ENCODE data around the gene COQ6.
"Not testable (repeated sequence)": the region's sequence is repeated elsewhere in the genome, so short reads cannot be mapped to it uniquely, and the experiment has no call there.

Gene COQ6

DNA sequence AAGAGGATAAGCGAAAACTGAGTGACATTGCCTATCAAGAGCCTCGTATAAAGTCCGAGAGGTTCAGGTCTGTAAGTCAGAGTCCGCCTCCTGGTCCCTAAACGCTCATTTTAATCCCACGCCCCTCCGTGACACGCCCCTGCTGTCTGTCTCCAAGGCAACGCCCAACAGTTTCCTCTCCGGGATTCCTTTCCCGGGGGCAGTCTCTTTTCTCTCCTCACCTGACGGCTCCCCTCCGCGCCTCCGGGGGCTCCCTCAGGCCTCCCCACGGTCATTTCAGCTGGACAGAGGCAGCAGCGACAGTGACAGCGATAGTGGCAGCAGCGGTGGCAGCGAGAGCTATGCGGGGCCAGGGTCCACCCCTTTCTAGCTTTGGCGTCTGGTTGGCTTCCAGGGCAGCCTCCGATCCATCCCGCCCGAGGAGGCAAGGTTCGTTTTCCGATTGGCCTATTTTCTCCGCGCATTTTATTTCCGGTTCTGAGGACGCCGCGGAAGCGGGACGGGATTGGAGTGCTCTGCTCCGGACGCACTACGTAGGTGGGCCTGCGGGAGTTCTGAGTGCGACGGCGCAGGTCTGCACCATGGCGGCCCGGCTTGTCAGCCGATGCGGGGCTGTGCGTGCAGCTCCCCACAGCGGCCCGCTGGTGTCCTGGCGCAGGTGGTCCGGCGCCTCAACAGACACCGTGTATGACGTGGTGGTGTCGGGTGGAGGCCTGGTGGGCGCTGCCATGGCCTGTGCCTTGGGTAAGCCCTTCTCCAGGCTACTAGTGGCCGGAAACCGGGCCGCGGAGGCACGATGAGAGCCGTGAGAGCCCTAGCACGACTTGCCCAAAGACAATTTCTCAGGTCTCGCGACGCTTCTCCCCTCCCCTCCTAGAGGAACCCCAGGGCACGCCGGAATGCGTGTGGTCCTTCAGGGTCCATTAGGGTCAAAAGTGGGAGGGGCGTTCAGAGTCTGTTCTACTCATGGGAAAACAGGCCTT lies at the start of gene COQ6, which contains the start of gene FAM161B:
Gene COQ6 (plus strand): TSS at position 551 of the 983 bp plus-strand sequence. CDS start 31 bp downstream, at position 582.
Gene FAM161B (minus strand): TSS at position 343 of the 983 bp plus-strand sequence. CDS start 68 bp downstream, at position 275.
- DNase-seq (ENCODE audit: extremely low spot score): peak; percentile 89
- CTCF ChIA-PET: interaction anchor here (0.7 to 1.3 kb wide), 6 partner anchors 8 to 52 kb away, joined by 3 to 5 read pairs (median 4); no protein-coding TSS in a partner anchor
- POLR2A ChIA-PET: interaction anchor here (0.7 kb wide), 1 partner anchor 9 kb away, joined by 3 read pairs; no protein-coding TSS in a partner anchor
- TF ChIP-seq, protein P1, sequence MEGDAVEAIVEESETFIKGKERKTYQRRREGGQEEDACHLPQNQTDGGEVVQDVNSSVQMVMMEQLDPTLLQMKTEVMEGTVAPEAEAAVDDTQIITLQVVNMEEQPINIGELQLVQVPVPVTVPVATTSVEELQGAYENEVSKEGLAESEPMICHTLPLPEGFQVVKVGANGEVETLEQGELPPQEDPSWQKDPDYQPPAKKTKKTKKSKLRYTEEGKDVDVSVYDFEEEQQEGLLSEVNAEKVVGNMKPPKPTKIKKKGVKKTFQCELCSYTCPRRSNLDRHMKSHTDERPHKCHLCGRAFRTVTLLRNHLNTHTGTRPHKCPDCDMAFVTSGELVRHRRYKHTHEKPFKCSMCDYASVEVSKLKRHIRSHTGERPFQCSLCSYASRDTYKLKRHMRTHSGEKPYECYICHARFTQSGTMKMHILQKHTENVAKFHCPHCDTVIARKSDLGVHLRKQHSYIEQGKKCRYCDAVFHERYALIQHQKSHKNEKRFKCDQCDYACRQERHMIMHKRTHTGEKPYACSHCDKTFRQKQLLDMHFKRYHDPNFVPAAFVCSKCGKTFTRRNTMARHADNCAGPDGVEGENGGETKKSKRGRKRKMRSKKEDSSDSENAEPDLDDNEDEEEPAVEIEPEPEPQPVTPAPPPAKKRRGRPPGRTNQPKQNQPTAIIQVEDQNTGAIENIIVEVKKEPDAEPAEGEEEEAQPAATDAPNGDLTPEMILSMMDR (IDR thresholded peaks at IDR 0.05; ENCODE audit: control extremely low read depth, extremely low read depth, low read depth, missing control alignments): peak; percentile 21

DNA sequence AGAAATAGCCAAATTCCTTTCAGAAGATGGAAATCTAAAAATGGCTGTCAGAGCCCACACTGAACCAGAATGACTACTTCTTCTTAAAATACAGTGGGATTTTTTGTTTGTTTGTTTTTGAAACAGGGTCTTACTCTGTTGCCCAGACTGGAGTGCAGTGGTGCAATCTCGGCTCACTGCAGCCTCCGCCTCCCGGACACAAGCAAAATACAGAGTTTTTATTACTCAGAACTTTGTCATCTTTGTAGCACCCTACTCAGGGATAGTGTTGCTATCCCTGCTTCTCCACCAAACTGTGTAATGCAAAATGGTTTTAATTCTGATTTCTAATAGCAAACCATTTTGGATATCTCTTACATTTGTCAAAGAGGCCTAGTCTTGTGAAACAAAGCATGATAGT lies 47.1 kb upstream of the COQ6 start:
- TF ChIP-seq, protein P1 (IDR thresholded peaks at IDR 0.05; ENCODE audit: control extremely low read depth, extremely low read depth, low read depth, missing control alignments): no peak
- no peak for DNase-seq (ENCODE audit: extremely low spot score)
- ChIA-PET CTCF (no interaction called here), POLR2A (no interaction called here)

DNA sequence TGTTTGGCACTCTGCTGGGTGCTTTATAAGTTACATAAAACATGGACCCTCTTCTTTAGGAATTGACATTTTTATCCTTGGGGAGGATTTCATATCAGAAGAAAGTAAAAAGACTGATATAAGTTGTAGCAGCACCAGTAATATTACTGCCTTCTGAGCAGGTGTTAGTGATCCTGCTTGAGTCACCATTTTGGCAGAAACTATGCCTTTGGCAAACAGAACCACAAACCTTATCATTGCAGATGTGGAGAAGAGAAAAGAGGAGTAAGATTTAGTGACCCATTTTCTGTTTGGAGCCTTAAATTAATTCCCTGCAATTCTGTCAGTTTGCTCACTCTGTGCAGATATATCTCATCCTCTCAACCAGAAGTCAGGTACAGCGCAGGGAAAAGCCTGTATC lies 40.4 kb upstream of the COQ6 start:
- ChIA-PET POLR2A (no interaction called here), CTCF (no interaction called here)
- no peak for DNase-seq (ENCODE audit: extremely low spot score)
- TF ChIP-seq, protein P1 (IDR thresholded peaks at IDR 0.05; ENCODE audit: control extremely low read depth, extremely low read depth, low read depth, missing control alignments): no peak

DNA sequence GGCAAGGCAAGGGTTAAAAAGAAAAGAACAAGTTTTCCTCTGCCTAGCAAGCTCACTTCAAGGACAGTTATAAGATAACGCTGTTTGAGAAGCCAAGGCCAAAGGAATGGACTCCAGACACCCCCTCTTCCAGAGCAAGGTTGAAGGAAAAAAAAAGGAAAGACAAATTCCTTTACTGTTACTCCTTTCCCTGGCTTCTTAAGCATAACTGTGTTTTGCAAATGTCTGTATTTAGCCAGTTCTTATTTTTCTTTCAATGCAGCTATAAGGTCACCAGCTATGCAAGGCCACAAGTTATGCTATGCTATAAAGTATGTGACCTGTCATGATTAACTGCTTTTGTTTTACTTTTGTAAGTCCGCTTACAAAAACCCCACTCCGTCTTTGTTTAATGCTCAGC lies 36.8 kb upstream of the COQ6 start:
- ChIA-PET CTCF (interaction anchor here (0.8 to 1.2 kb wide), 4 partner anchors 17 to 184 kb away, joined by 3 to 4 read pairs (median 3); no protein-coding TSS in a partner anchor), POLR2A (no interaction called here)
- DNase-seq (ENCODE audit: extremely low spot score): no peak
- TF ChIP-seq, protein P1 (IDR thresholded peaks at IDR 0.05; ENCODE audit: control extremely low read depth, extremely low read depth, low read depth, missing control alignments): no peak

DNA sequence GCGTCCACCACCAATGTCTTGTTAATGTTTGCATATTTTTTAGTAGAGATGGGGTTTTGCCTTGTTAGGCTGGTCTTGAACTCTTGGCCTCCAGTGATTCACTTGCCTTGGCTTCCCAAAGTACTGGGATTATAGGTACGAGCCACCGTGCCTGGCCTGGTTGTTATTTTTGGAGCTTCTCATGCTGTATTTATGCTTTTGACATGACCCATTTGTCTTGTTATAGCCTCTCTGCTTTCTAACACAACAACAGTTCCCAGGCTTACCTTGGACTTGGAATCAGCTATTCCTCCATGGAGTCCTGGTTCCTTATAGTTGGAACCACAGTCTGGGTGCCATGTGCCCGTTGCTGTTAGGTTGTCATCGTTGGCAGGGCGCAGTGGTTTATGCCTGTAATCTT lies 33.8 kb upstream of the COQ6 start:
- CTCF ChIA-PET: interaction anchor here (1.2 to 1.8 kb wide), 2 partner anchors 9 to 20 kb away, joined by 3 to 7 read pairs; no protein-coding TSS in a partner anchor
- no peak for DNase-seq (ENCODE audit: extremely low spot score)
- TF ChIP-seq, protein P1 (IDR thresholded peaks at IDR 0.05; ENCODE audit: control extremely low read depth, extremely low read depth, low read depth, missing control alignments): no peak
- POLR2A ChIA-PET: no interaction called here

DNA sequence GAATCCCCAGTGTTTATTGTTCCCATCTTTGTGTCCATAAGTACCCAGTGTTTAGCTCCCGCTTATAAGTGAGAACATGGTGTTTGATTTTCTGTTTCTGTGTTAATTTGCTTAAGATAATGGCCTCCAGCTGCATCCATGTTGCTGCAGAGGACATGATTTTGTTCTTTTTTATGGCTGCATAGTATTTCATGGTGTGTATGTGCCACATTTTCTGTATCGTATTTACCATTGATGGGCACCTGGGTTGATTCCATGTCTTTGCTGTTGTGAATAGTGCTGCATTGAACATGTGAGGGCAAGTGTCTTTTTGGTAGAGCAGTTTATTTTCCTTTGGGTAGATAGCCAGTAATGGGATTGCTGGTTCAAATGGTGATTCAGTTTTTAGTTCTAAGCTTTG lies 30.6 kb upstream of the COQ6 start:
- POLR2A ChIA-PET; DNase-seq (ENCODE audit: extremely low spot score): not testable (repeated sequence)
- CTCF ChIA-PET: interaction anchor here (1.4 kb wide), 1 partner anchor 30 kb away, joined by 4 read pairs; the partner anchor contains the start of genes COQ6 and FAM161B

DNA sequence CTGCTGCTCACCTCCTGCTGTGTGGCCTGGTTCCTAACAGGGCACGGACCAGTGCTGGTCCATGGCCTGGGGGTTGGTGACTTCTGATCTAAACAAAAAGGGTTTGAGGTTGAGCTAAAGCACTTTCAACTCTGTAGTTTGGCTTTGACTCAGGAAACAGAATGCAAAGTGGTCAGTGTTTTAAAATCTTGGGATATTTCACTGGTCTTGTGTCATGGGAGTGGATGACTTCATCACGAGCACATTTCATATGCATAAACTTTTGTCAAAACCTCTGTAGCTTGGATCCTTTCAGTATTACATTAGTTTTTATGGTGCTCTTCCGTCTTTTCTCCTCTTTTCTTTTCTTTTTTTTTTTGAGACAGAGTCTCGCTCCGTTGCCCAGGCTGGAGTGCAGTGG lies 25.8 kb upstream of the COQ6 start:
- POLR2A ChIA-PET: no interaction called here
- CTCF ChIA-PET: interaction anchor here (0.6 to 1.4 kb wide), 2 partner anchors 8 to 9 kb away, joined by 3 read pairs; no protein-coding TSS in a partner anchor
- no peak for DNase-seq (ENCODE audit: extremely low spot score)
- TF ChIP-seq, protein P1 (IDR thresholded peaks at IDR 0.05; ENCODE audit: control extremely low read depth, extremely low read depth, low read depth, missing control alignments): no peak

All from GM10248 (cell line).